Stimulated activated CD8-positive, alpha-beta memory T cell treated with anti-CD3 and anti-CD28 coated beads, Interleukin-4, amount 100 ng/mL, for 1 hour (primary cell): Measurements from ENCODE around the gene SELENON.
A peak's percentile ranks its signal among the peaks of the same experiment; 100 is the strongest.

ENCODE experiments used
- DNase-seq, 2 donors: peaks; one replicate each; pipeline ENCODE4 v3.0.0-alpha.2; 2020; ENCODE audit warnings: low read depth in 2 of 2, low spot score in 1 of 2

Gene SELENON

GRCh38 chr1:25792115-25792514 is 7.9 kb upstream of the SELENON start:
- DNase-seq = no peak

- no peak for DNase-seq
Observed at GRCh38 chr1:25793585-25794170, 6.3 kb upstream of the SELENON start.

- DNase-seq = no peak
Observed at GRCh38 chr1:25794325-25794724, 5.7 kb upstream of the SELENON start.

GRCh38 chr1:25795211-25795610 is 4.8 kb upstream of the SELENON start:
- no peak for DNase-seq

- no peak for DNase-seq
Observed at GRCh38 chr1:25795946-25796810, 3.8 kb upstream of the SELENON start.

GRCh38 chr1:25796811-25797458 is 3.1 kb upstream of the SELENON start:
- peak; percentile 49 to 73 for DNase-seq

- DNase-seq = no peak
Observed at GRCh38 chr1:25797939-25798338, 2.1 kb upstream of the SELENON start.

GRCh38 chr1:25798666-25799351 is 1.2 kb upstream of the SELENON start:
- no peak for DNase-seq

- no peak for DNase-seq
Observed at GRCh38 chr1:25799352-25799934, 550 bp upstream of the SELENON start.

GRCh38 chr1:25800703-25801377 is 847 bp downstream of the SELENON start:
- DNase-seq = no peak

GRCh38 chr1:25802915-25803314 is 2.9 kb downstream of the SELENON start:
- DNase-seq = no peak

GRCh38 chr1:25803368-25803767 is 3.4 kb downstream of the SELENON start:
- DNase-seq = no peak

GRCh38 chr1:25804244-25804963 is 4.4 kb downstream of the SELENON start:
- DNase-seq = no peak

GRCh38 chr1:25804964-25805862 is 5.2 kb downstream of the SELENON start:
- no peak for DNase-seq

GRCh38 chr1:25805863-25806225 is 5.9 kb downstream of the SELENON start:
- DNase-seq = no peak

GRCh38 chr1:25806418-25806817 is 6.4 kb downstream of the SELENON start:
- DNase-seq = no peak

- no peak for DNase-seq
Observed at GRCh38 chr1:25807480-25808390, 7.7 kb downstream of the SELENON start.
